Astrocyte (in vitro differentiated cells and primary cell): Measurements from ENCODE around the gene DEPP1. TPM values are rescaled to one million over a fixed set of nuclear protein-coding genes. Genes with fewer than 3 reads are reported as not detected.

Experiments used
- DNase-seq: peaks from one replicate; pipeline ENCODE4 v3.0.0-alpha.2; 2010; ENCODE audit warnings: low read depth
- FAIRE-seq: peaks from 2 replicates; lab custom pipeline; 2011; peaks lifted over from hg19 to GRCh38; lab: Jason Lieb, UNC
- H2AFZ ChIP-seq: 2 replicates; pipeline ENCODE4 v1.6.0; 2012; ENCODE audit warnings: low read depth, low read length, inconsistent platforms
- H3K27ac ChIP-seq: 2 replicates; pipeline ENCODE4 v1.5.1; 2011; ENCODE audit warnings: low read depth, low read length, inconsistent platforms
- H3K27me3 ChIP-seq: 2 replicates; pipeline ENCODE4 v1.6.0; 2011; ENCODE audit warnings: low read length, inconsistent platforms; ENCODE audit not compliant: insufficient read depth
- H3K36me3 ChIP-seq: 2 replicates; pipeline ENCODE4 v1.5.1; 2011; ENCODE audit warnings: low read length, inconsistent platforms; ENCODE audit not compliant: insufficient read depth
- H3K4me1 ChIP-seq: 2 replicates; pipeline ENCODE4 v1.5.1; 2011; ENCODE audit warnings: low read length, inconsistent platforms; ENCODE audit not compliant: insufficient read depth
- H3K4me2 ChIP-seq: 2 replicates; pipeline ENCODE4 v1.6.0; 2012; ENCODE audit warnings: low read length, inconsistent platforms
- H3K4me3 ChIP-seq: 2 replicates; pipeline ENCODE4 v1.5.1; 2011; ENCODE audit warnings: low read depth, mild to moderate bottlenecking, low read length, inconsistent platforms; ENCODE audit not compliant: insufficient read depth
- H3K79me2 ChIP-seq: 2 replicates; pipeline ENCODE4 v1.6.0; 2012; ENCODE audit warnings: mild to moderate bottlenecking, low read length, inconsistent platforms; ENCODE audit not compliant: insufficient read depth
- H3K9ac ChIP-seq: 2 replicates; pipeline ENCODE4 v1.6.0; 2012; ENCODE audit warnings: mild to moderate bottlenecking, low read length, inconsistent platforms
- H3K9me3 ChIP-seq: 2 replicates; pipeline ENCODE4 v1.5.1; 2012; ENCODE audit warnings: low read depth, mild to moderate bottlenecking, low read length, inconsistent platforms; ENCODE audit not compliant: insufficient read depth
- H4K20me1 ChIP-seq: 2 replicates; pipeline ENCODE4 v1.6.0; 2012; ENCODE audit warnings: low read length, inconsistent platforms; ENCODE audit not compliant: insufficient read depth
- H3K27ac Mint-ChIP-seq: one replicate; pipeline ENCODE4 v1.8.0; 2021; ENCODE audit warnings: mild to moderate bottlenecking, mixed read lengths; ENCODE audit not compliant: unreplicated experiment
- H3K27me3 Mint-ChIP-seq: one replicate; pipeline ENCODE4 v1.8.0; 2021; ENCODE audit warnings: low read depth, mixed read lengths; ENCODE audit not compliant: unreplicated experiment
- H3K36me3 Mint-ChIP-seq: one replicate; pipeline ENCODE4 v1.8.0; 2021; ENCODE audit warnings: low read depth, mixed read lengths; ENCODE audit not compliant: unreplicated experiment
- H3K4me1 Mint-ChIP-seq: one replicate; pipeline ENCODE4 v1.8.0; 2021; ENCODE audit warnings: low read depth, mixed read lengths; ENCODE audit not compliant: unreplicated experiment
- H3K4me3 Mint-ChIP-seq: one replicate; pipeline ENCODE4 v1.8.0; 2021; ENCODE audit warnings: mild to moderate bottlenecking, moderate library complexity, mixed read lengths; ENCODE audit not compliant: unreplicated experiment
- H3K9me3 Mint-ChIP-seq: one replicate; pipeline ENCODE4 v1.8.0; 2021; ENCODE audit warnings: mild to moderate bottlenecking, mixed read lengths; ENCODE audit not compliant: unreplicated experiment
- CTCF ChIP-seq: IDR thresholded peaks from 2 replicates; pipeline ENCODE4 v1.5.1; 2011; ENCODE audit warnings: low read depth, mild to moderate bottlenecking, inconsistent platforms, low read length, moderate library complexity; ENCODE audit not compliant: insufficient read depth
- EZH2 ChIP-seq: IDR thresholded peaks from 2 replicates; pipeline ENCODE4 v1.6.1; 2012; ENCODE audit warnings: mild to moderate bottlenecking, low read length, inconsistent platforms; ENCODE audit not compliant: insufficient read depth
- total RNA-seq: library from RNA; stranded (reverse); gene quantifications from 2 replicates; pipeline ENCODE4 v1.2.1, GENCODE V29; 2021

DEPP1 gene
- total RNA-seq, 1 donor from 2014 or later: 6.6 TPM

DNA sequence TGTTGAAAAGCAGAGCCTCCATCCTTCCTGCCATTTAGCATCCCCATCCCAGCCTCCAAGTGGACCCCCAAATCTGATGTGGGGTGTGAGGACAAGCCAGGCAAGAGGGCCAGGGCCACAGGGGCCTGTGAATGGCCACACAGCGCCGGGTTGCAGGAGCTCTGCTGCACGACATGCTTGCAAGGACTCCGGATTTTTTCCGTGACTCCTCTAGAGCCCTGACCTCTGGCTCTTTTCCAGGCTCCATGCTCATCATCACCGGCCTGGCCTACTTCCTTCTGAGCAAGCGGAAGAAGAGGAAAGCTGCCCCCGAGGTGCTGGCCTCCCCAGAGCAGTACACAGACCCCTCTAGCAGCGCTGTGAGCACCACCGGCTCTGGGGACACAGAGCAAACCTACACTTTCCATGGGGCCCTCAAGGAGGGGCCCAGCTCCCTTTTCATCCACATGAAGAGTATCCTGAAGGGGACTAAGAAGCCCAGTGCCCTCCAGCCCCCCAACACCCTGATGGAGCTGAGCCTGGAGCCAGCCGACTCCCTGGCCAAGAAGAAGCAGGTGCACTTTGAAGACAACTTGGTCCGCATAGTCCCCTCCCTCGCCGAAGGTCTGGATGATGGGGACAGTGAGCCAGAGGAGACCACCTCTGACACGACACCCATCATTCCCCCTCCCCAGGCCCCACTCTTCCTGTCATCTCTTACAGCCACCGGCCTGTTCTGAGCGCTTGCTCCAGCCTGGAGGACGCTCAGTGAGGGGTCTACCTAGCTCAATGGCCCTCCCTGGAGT lies 44.0 kb downstream of the DEPP1 start:
- Histone ChIP-seq H3K4me2 (no peak overlapping the region), H3K79me2 (no peaks in the 10 kb centered on the region), H3K9ac (no peak overlapping the region), H3K4me3 (no peak overlapping the region), H3K36me3 (no peaks in the 10 kb centered on the region), H2AFZ (no peak overlapping the region), H3K9me3 (no peaks in the 10 kb centered on the region), H3K4me1 (peaks cover 5% of the 10 kb centered on the region), H4K20me1 (no peaks in the 10 kb centered on the region), H3K27me3 (no peaks in the 10 kb centered on the region), H3K27ac (peak overlapping the region; percentile 78)
- Mint-ChIP-seq H3K27me3 (peaks cover 7% of the 10 kb centered on the region), H3K27ac (peak overlapping the region; percentile 97), H3K36me3 (no peaks in the 10 kb centered on the region), H3K4me3 (no peak overlapping the region), H3K9me3 (peaks cover 9% of the 10 kb centered on the region), H3K4me1 (peaks cover 24% of the 10 kb centered on the region)
- no peak for DNase-seq
- FAIRE-seq: no peak
- TF ChIP-seq EZH2: no peak
- TF ChIP-seq CTCF: no peak

GRCh38 chr10:44933451-44934321 lies 44.9 kb downstream of the DEPP1 start:
- peaks cover 24% of the 10 kb centered on the region for H3K4me1 Mint-ChIP-seq
- no peaks in the 10 kb centered on the region for H4K20me1 ChIP-seq
- DNase-seq (no peak), FAIRE-seq (no peak)
- H3K4me3 Mint-ChIP-seq: no peak overlapping the region
- H3K4me2 ChIP-seq: no peak overlapping the region
- H3K36me3 ChIP-seq: no peaks in the 10 kb centered on the region
- no peaks in the 10 kb centered on the region for H3K79me2 ChIP-seq
- H3K4me1 ChIP-seq: peaks cover 5% of the 10 kb centered on the region
- H3K36me3 Mint-ChIP-seq: no peaks in the 10 kb centered on the region
- H3K9me3 Mint-ChIP-seq: peaks cover 8% of the 10 kb centered on the region
- peaks cover 12% of the 10 kb centered on the region for H3K27me3 Mint-ChIP-seq
- no peaks in the 10 kb centered on the region for H3K9me3 ChIP-seq
- peak overlapping the region; percentile 18 for H3K27ac Mint-ChIP-seq
- H3K9ac ChIP-seq: no peak overlapping the region
- no peaks in the 10 kb centered on the region for H3K27me3 ChIP-seq
- no peak overlapping the region for H2AFZ ChIP-seq
- no peak for TF ChIP-seq EZH2
- TF ChIP-seq CTCF: no peak
- H3K27ac ChIP-seq: no peak overlapping the region
- H3K4me3 ChIP-seq: no peak overlapping the region
